Measurements from ENCODE around the gene ZRSR2.

ZRSR2 gene

GRCh38 chrX:15849555-15849954, 59.3 kb downstream of the ZRSR2 start:
- H3K27ac Mint-ChIP-seq: no peak overlapping the region
- no peak for TF ChIP-seq CTCF (IDR thresholded peaks at IDR 0.05)
- peaks cover 43% of the 10 kb centered on the region for H3K36me3 Mint-ChIP-seq (ENCODE audit: low read depth)
- no peaks in the 10 kb centered on the region for H3K27me3 Mint-ChIP-seq (ENCODE audit: low read depth, poor library complexity)
- H3K4me3 Mint-ChIP-seq: no peak overlapping the region
- peaks cover 55% of the 10 kb centered on the region for H3K4me1 Mint-ChIP-seq
- DNase-seq: no peak
- H3K9me3 Mint-ChIP-seq: no peaks in the 10 kb centered on the region

GRCh38 chrX:15853586-15854079, 63.3 kb downstream of the ZRSR2 start:
- H3K4me3 Mint-ChIP-seq: peak overlapping the region; percentile 92
- peak overlapping the region; percentile 89 for H3K27ac Mint-ChIP-seq
- peaks cover 10% of the 10 kb centered on the region for H3K27me3 Mint-ChIP-seq (ENCODE audit: low read depth, poor library complexity)
- peak; percentile 8 for DNase-seq
- H3K9me3 Mint-ChIP-seq: no peaks in the 10 kb centered on the region
- peaks cover 19% of the 10 kb centered on the region for H3K36me3 Mint-ChIP-seq (ENCODE audit: low read depth)
- TF ChIP-seq CTCF (IDR thresholded peaks at IDR 0.05): no peak
- H3K4me1 Mint-ChIP-seq: peaks cover 61% of the 10 kb centered on the region

GRCh38 chrX:15854080-15854655, 63.9 kb downstream of the ZRSR2 start:
- H3K9me3 Mint-ChIP-seq: no peaks in the 10 kb centered on the region
- peaks cover 60% of the 10 kb centered on the region for H3K4me1 Mint-ChIP-seq
- H3K27me3 Mint-ChIP-seq (ENCODE audit: low read depth, poor library complexity): peaks cover 11% of the 10 kb centered on the region
- H3K27ac Mint-ChIP-seq: peak overlapping the region; percentile 89
- H3K4me3 Mint-ChIP-seq: peak overlapping the region; percentile 92
- TF ChIP-seq CTCF (IDR thresholded peaks at IDR 0.05): no peak
- DNase-seq: peak; percentile 85
- peaks cover 19% of the 10 kb centered on the region for H3K36me3 Mint-ChIP-seq (ENCODE audit: low read depth)

DNA sequence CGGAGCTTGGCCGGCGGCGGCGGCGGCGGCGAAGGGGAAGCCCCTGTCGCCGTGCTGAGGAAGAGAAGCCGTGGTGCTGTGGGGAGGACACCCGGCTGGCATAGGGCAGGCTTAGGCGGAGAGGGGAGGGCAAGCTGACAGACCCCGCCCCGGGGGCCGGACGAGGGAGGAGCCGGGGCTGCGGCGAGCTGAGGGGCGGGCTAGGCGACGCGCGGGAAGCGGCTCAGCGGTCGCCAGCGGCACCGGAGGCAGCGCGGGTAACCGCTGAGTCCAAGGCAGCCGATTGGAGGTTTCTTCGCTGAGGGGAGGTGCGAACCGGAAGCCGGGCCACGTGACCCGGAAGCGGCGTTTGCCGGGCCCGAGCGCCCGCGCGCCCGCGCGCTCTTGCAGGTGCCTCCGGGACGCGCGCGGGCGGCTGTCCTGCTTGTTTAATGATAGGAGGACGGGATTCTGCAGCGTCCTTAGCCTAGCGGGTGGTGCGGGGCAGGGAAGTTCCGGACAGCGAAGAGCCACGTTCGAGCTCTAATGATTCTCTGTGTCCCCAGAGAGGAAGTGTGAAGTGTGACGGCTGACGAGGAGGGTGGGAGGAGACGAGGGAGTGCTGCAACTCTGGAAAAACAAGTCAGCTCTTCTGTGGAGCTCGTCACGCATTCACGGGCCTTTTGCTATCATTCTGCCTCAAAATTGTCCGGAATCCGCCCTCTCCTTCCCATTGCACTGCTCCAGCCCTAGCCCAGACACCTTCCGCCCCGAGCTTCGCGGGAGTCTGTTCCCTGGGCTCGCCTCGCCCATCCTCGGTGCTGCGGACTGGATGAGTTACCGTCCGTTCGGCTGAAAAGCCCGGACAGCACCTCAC, 64.7 kb downstream of the ZRSR2 start, which contains the start of gene AP1S2:
Gene AP1S2, minus strand, starts transcription at position 102 of the 856 bp plus-strand sequence. CDS start 2,289 bp downstream, outside the sequence.
- Mint-ChIP-seq H3K27ac (peak within 1 kb of the TSS; percentile 97), H3K36me3 (ENCODE audit: low read depth) (peaks cover 19% of the 10 kb centered on the region), H3K4me1 (peaks cover 52% of the 10 kb centered on the region), H3K4me3 (peak within 1 kb of the TSS; percentile 96), H3K9me3 (no peaks in the 10 kb centered on the region), H3K27me3 (ENCODE audit: low read depth, poor library complexity) (peaks cover 11% of the 10 kb centered on the region)
- peak; percentile 98 for DNase-seq
- no peak for TF ChIP-seq CTCF (IDR thresholded peaks at IDR 0.05)

- Mint-ChIP-seq H3K4me1 (peaks cover 45% of the 10 kb centered on the region), H3K27me3 (ENCODE audit: low read depth, poor library complexity) (peaks cover 11% of the 10 kb centered on the region), H3K27ac (peak overlapping the region; percentile 97), H3K9me3 (peaks cover under 1% of the 10 kb centered on the region), H3K36me3 (ENCODE audit: low read depth) (peaks cover 16% of the 10 kb centered on the region), H3K4me3 (peak overlapping the region; percentile 96)
- no peak for TF ChIP-seq CTCF (IDR thresholded peaks at IDR 0.05)
- no peak for DNase-seq
Measured at GRCh38 chrX:15855568-15856221, 65.4 kb downstream of the ZRSR2 start.

Measured in nephron progenitor cell (in vitro differentiated cells).